NCI-H524 treated with DMSO at 0.1 percent for 48 hours (cell line): ENCODE measurements around the gene LILRB4.
"Not testable (repeated sequence)": the region's sequence is repeated elsewhere in the genome, so short reads cannot be mapped to it uniquely, and the experiment has no call there.

Experiments used
- DNase-seq: peaks from one replicate; lab custom pipeline; 2025; lab: John Stamatoyannopoulos, UW

The LILRB4 gene

GRCh38 chr19:54694648-54695047 lies 31.9 kb downstream of the LILRB4 start:
- DNase-seq, result no peak

DNA sequence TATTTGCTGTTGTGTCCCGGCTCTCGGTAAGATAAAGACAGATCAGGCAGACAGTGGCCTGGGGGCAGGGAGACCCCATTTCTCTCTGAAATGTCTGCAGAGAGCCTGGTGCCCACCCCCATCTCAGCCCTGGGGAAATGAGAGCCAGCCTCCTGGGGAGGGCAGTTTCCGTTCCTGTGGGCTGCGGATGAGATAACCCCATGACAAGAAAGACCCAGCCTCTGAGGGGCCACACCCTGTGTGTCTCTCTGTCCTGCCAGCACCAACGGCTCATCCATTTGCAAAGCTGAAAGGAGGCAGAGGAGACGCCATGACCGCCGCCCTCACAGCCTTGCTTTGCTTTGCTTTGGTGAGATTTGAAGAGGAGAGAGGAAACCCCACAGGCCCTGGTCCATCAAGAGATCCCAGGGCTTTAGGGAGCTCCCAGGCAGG lies 33.3 kb downstream of the LILRB4 start:
- DNase-seq, result no peak

DNA sequence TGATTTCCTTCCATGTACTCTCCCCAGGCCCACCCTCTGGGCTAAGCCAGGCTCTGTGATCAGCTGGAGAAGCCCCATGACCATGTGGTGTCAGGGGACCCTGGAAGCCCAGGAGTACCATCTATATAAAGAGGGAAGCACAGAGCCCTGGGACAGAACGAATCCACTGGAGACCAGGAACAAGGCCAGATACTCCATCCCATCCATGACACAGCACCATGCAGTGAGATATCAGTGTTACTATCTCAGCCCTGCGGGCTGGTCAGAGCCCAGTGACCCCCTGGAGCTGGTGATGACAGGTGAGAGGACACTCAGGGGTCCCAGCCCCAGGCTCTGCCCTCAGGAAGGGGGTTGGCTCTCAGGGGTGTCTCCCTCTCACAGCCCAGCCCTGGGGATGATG lies 34.0 kb downstream of the LILRB4 start:
- DNase-seq, result no peak

DNA sequence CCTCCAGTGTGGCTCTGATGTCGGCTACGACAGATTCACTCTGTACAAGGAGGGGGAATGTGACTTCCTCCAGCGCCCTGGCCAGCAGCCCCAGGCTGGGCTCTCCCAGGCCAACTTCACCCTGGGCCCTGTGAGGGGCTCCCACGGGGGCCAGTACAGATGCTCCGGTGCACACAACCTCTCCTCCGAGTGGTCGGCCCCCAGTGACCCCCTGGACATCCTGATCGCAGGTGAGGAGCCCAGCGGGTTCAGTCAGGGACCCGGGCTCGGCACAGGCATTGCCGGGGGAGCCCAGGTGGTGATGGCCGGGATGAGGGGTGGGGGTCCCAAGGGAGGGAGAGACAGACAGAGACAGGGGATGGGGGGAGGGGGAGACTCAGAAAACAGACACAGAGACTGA lies 34.9 kb downstream of the LILRB4 start:
- DNase-seq, result not testable (repeated sequence)

GRCh38 chr19:54704928-54705327 lies 42.1 kb downstream of the LILRB4 start:
- DNase-seq, result no peak

- DNase-seq, result no peak
These were observed 45.2 kb downstream of the LILRB4 start for GRCh38 chr19:54707962-54708361.

GRCh38 chr19:54708781-54709180 lies 46.0 kb downstream of the LILRB4 start:
- no peak for DNase-seq

DNA sequence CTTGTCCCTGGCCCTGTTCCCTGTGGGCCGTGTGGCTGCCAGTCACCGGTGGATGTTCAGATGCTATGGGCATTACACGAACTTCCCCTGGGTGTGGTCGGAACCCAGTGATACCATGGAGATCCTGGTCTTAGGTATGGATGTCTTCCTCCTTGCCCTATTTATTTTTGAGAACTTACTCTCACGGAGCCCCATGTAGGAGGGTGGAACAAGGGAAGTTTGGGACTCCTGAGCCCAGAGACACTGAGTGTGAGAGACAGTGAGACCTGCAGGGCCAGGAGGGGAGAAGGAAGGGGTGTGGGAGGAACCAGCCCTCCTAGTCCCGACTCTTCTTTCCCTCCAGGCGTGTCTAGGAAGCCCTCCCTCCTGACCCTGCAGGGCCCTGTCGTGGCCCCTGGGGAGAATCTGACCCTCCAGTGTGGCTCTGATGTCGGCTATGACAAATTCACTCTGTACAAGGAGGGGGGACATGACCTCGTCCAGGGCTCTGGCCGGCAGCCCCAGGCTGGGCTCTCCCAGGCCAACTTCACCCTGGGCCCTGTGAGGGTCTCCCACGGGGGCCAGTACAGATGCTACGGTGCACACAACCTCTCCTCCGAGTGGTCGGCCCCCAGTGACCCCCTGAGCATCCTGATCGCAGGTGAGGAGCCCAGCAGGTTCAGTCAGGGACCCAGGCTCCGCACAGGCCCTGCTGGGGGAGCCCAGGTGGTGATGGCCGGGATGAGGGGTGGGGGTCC lies 46.6 kb downstream of the LILRB4 start:
- DNase-seq, result no peak

- DNase-seq, result not testable (repeated sequence)
These were observed 47.2 kb downstream of the LILRB4 start for GRCh38 chr19:54709956-54710355.
